Measurements from ENCODE around the gene PDLIM5. TPM values are rescaled to one million over a fixed set of nuclear protein-coding genes. Genes with fewer than 3 reads are reported as not detected.
A peak's percentile ranks its signal among the peaks of the same experiment; 100 is the strongest.

Gene PDLIM5
- total RNA-seq, 6 experiments from 2014 or later, result 152 to 240 (median 171) TPM

GRCh38 chr4:94690851-94691254 is 239.1 kb downstream of the PDLIM5 start:
- Mint-ChIP-seq H3K4me1 (ENCODE audit: low read depth) (peaks cover 16% of the 10 kb centered on the region), H3K27ac (no peak overlapping the region), H3K9me3 (no peaks in the 10 kb centered on the region), H3K4me3 (no peak overlapping the region), H3K36me3 (ENCODE audit: low read depth) (no peaks in the 10 kb centered on the region), H3K27me3 (ENCODE audit: insufficient read depth) (peaks cover 2% of the 10 kb centered on the region; the same call in 1 of the 2 replicates)
- TF ChIP-seq, protein P1, sequence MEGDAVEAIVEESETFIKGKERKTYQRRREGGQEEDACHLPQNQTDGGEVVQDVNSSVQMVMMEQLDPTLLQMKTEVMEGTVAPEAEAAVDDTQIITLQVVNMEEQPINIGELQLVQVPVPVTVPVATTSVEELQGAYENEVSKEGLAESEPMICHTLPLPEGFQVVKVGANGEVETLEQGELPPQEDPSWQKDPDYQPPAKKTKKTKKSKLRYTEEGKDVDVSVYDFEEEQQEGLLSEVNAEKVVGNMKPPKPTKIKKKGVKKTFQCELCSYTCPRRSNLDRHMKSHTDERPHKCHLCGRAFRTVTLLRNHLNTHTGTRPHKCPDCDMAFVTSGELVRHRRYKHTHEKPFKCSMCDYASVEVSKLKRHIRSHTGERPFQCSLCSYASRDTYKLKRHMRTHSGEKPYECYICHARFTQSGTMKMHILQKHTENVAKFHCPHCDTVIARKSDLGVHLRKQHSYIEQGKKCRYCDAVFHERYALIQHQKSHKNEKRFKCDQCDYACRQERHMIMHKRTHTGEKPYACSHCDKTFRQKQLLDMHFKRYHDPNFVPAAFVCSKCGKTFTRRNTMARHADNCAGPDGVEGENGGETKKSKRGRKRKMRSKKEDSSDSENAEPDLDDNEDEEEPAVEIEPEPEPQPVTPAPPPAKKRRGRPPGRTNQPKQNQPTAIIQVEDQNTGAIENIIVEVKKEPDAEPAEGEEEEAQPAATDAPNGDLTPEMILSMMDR (IDR thresholded peaks at IDR 0.05), result no peak
- peak; percentile 65 for DNase-seq

GRCh38 chr4:94691552-94691951 is 239.8 kb downstream of the PDLIM5 start:
- Mint-ChIP-seq H3K4me1 (ENCODE audit: low read depth) (peaks cover 16% of the 10 kb centered on the region), H3K27ac (no peak overlapping the region), H3K36me3 (ENCODE audit: low read depth) (no peaks in the 10 kb centered on the region), H3K9me3 (no peaks in the 10 kb centered on the region), H3K27me3 (ENCODE audit: insufficient read depth) (peaks cover 2% of the 10 kb centered on the region; the same call in 1 of the 2 replicates), H3K4me3 (no peak overlapping the region)
- no peak for DNase-seq
- TF ChIP-seq, protein P1 (IDR thresholded peaks at IDR 0.05), result no peak

GRCh38 chr4:94695384-94695783 is 243.6 kb downstream of the PDLIM5 start:
- Mint-ChIP-seq H3K4me1 (ENCODE audit: low read depth) (peaks cover 15% of the 10 kb centered on the region), H3K27ac (no peak overlapping the region), H3K4me3 (no peak overlapping the region), H3K9me3 (no peaks in the 10 kb centered on the region), H3K36me3 (ENCODE audit: low read depth) (no peaks in the 10 kb centered on the region), H3K27me3 (ENCODE audit: insufficient read depth) (peaks cover 2% of the 10 kb centered on the region; the same call in 1 of the 2 replicates)
- TF ChIP-seq, protein P1 (IDR thresholded peaks at IDR 0.05), result no peak
- peak; percentile 30 for DNase-seq

- Mint-ChIP-seq H3K4me1 (ENCODE audit: low read depth) (no peaks in the 10 kb centered on the region), H3K36me3 (ENCODE audit: low read depth) (no peaks in the 10 kb centered on the region), H3K4me3 (no peak overlapping the region), H3K27me3 (ENCODE audit: insufficient read depth) (no peaks in the 10 kb centered on the region), H3K9me3 (no peaks in the 10 kb centered on the region), H3K27ac (no peak overlapping the region)
- DNase-seq, result no peak
- TF ChIP-seq, protein P1 (IDR thresholded peaks at IDR 0.05), result no peak
These were observed 246.4 kb downstream of the PDLIM5 start for GRCh38 chr4:94698187-94698586.

GRCh38 chr4:94700298-94700697 is 248.6 kb downstream of the PDLIM5 start:
- Mint-ChIP-seq H3K9me3 (no peaks in the 10 kb centered on the region), H3K4me1 (ENCODE audit: low read depth) (no peaks in the 10 kb centered on the region), H3K36me3 (ENCODE audit: low read depth) (no peaks in the 10 kb centered on the region), H3K27me3 (ENCODE audit: insufficient read depth) (no peaks in the 10 kb centered on the region), H3K27ac (no peak overlapping the region), H3K4me3 (no peak overlapping the region)
- TF ChIP-seq, protein P1 (IDR thresholded peaks at IDR 0.05), result no peak
- DNase-seq, result no peak

Data from HFFc6 (cell line).